ENCODE measurements around the gene AASDHPPT.

AASDHPPT gene

GRCh38 chr11:106061249-106061784 is 16.1 kb upstream of the AASDHPPT start:
- no peak for DNase-seq (ENCODE audit: extremely low read depth, insufficient read length)
- Histone ChIP-seq H3K4me3 (replicated peaks; ENCODE audit: low read depth, low read length) (no peak overlapping the region), H3K36me3 (ENCODE audit: control insufficient read depth, insufficient read depth, low read length) (no peaks in the 10 kb centered on the region), H3K27me3 (replicated peaks; ENCODE audit: control insufficient read depth, insufficient read depth, low read length) (no peaks in the 10 kb centered on the region)
- TF ChIP-seq CTCF (IDR thresholded peaks at IDR 0.05; ENCODE audit: insufficient read depth, low read length, poor library complexity, severe bottlenecking), result no peak

DNA sequence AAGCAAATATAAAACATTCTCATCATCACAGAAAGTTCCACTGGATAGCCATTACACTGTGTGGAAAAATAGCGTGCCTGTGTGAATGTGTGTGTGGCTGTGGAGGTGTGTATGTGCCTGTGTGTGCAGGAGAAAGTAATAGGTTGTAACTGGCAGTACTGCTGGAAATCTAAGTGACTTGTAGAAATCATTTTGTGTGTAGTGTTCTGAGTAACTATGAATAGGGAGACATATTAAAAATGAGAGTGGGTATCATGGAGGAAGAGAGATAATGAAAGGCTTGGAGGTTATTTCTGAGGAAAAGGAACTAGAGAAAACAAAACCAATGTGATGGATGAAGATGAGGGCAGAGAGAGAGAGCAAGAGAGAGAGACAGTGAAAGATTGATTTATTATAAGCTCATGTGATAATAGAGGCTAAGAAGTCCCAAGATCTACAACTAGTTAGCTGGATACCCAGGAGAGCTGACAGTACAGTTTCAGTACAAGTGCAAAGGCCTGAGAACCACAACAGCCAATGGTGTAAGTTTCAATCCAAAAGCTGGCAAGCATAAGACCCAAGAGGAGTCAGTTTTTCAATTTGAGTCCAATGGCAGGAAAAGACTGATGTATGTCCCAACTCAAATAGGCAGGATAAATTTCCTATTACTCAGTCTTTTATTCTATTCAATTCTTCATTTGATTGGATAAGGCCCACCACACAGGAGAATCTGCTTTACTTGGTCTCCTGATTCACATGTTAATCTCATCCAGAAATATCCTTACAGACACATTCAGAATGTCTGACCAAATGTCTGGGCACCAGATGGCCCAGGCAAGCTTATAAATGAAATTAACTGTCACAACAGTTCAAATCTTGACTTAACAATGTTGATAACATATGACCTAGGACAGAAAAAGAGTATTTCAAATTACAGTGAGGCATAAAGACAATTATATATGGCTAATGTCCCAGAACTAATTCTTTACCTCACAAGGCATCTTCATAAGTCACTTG is 15.2 kb upstream of the AASDHPPT start:
- no peak for DNase-seq (ENCODE audit: extremely low read depth, insufficient read length)
- no peaks in the 10 kb centered on the region for H3K27me3 ChIP-seq (replicated peaks; ENCODE audit: control insufficient read depth, insufficient read depth, low read length)
- H3K4me3 ChIP-seq (replicated peaks; ENCODE audit: low read depth, low read length), result no peak overlapping the region
- no peak for TF ChIP-seq CTCF (IDR thresholded peaks at IDR 0.05; ENCODE audit: insufficient read depth, low read length, poor library complexity, severe bottlenecking)
- H3K36me3 ChIP-seq (ENCODE audit: control insufficient read depth, insufficient read depth, low read length), result no peaks in the 10 kb centered on the region

GRCh38 chr11:106063009-106063408 is 14.5 kb upstream of the AASDHPPT start:
- Histone ChIP-seq H3K36me3 (ENCODE audit: control insufficient read depth, insufficient read depth, low read length) (no peaks in the 10 kb centered on the region), H3K27me3 (replicated peaks; ENCODE audit: control insufficient read depth, insufficient read depth, low read length) (no peaks in the 10 kb centered on the region), H3K4me3 (replicated peaks; ENCODE audit: low read depth, low read length) (no peak overlapping the region)
- DNase-seq (ENCODE audit: extremely low read depth, insufficient read length), result peak; percentile 13
- no peak for TF ChIP-seq CTCF (IDR thresholded peaks at IDR 0.05; ENCODE audit: insufficient read depth, low read length, poor library complexity, severe bottlenecking)

DNA sequence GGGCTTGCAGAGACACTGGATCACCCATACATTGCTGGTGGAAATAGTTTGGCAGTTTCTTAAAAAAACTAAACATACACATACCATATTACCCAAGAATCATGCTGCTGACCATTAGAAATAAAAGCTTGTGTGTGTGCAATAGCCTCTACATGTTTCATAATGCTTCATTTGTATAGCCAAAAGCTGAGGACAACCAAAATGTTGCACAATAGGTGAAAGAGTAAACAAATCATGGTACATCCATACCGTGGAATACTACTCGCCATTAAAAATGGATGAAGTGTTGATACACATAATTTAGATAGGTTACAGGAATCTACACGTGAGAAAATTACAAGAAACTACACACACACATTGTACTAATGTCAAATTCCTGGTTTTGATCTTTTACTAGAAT is 6.9 kb upstream of the AASDHPPT start:
- no peak overlapping the region for H3K4me3 ChIP-seq (replicated peaks; ENCODE audit: low read depth, low read length)
- H3K36me3 ChIP-seq (ENCODE audit: control insufficient read depth, insufficient read depth, low read length), result no peaks in the 10 kb centered on the region
- H3K27me3 ChIP-seq (replicated peaks; ENCODE audit: control insufficient read depth, insufficient read depth, low read length), result no peaks in the 10 kb centered on the region
- no peak for DNase-seq (ENCODE audit: extremely low read depth, insufficient read length)
- no peak for TF ChIP-seq CTCF (IDR thresholded peaks at IDR 0.05; ENCODE audit: insufficient read depth, low read length, poor library complexity, severe bottlenecking)

- Histone ChIP-seq H3K36me3 (ENCODE audit: control insufficient read depth, insufficient read depth, low read length) (no peaks in the 10 kb centered on the region), H3K4me3 (replicated peaks; ENCODE audit: low read depth, low read length) (no peak overlapping the region), H3K27me3 (replicated peaks; ENCODE audit: control insufficient read depth, insufficient read depth, low read length) (no peaks in the 10 kb centered on the region)
- TF ChIP-seq CTCF (IDR thresholded peaks at IDR 0.05; ENCODE audit: insufficient read depth, low read length, poor library complexity, severe bottlenecking), result no peak
- DNase-seq (ENCODE audit: extremely low read depth, insufficient read length), result no peak
Measured at GRCh38 chr11:106072804-106073203, 4.7 kb upstream of the AASDHPPT start.
